Left ventricle myocardium inferior (tissue), 1 donor: ENCODE results near the gene SLC24A3. TPM values are rescaled to one million over a fixed set of nuclear protein-coding genes. Genes with fewer than 3 reads are reported as not detected.

Experiments used
- DNase-seq: peaks from one replicate; pipeline ENCODE4 v3.0.0-alpha.2; 2020
- H3K27ac ChIP-seq: fragments of 200-600 bp; replicated peaks from 2 replicates; pipeline ENCODE4 v1.8.0; 2021
- H3K27me3 ChIP-seq: fragments of 200-600 bp; 2 replicates; pipeline ENCODE4 v1.8.0; 2021; ENCODE audit warnings: low read depth
- H3K36me3 ChIP-seq: fragments of 200-600 bp; 2 replicates; pipeline ENCODE4 v1.8.0; 2021
- H3K4me1 ChIP-seq: fragments of 200-600 bp; 2 replicates; pipeline ENCODE4 v1.8.0; 2021
- H3K4me3 ChIP-seq: fragments of 200-600 bp; 2 replicates; pipeline ENCODE4 v1.8.0; 2021; ENCODE audit warnings: mild to moderate bottlenecking, moderate library complexity
- H3K9me3 ChIP-seq: fragments of 200-600 bp; replicated peaks from 2 replicates; pipeline ENCODE4 v1.8.0; 2021
- intact Hi-C: fragments of 100-400 bp; cut with micrococcal nuclease; formaldehyde crosslinking; loops from one replicate; pipeline ENCODE4 v1.11.0; 2022
- total RNA-seq: library from RNA; stranded (reverse); fragmentation: NEBNext Ultra II Directional; extraction: Animal tissue kit (Norgen Biotek cat#: 25700); gene quantifications from one replicate; pipeline ENCODE4 v1.2.1, GENCODE V29; 2021
- TF ChIP-seq, protein P1 (sequence below): fragments of 200-600 bp; IDR thresholded peaks from 2 replicates; pipeline ENCODE4 v1.8.0; 2021; ENCODE audit warnings: antibody characterized with exemption, mild to moderate bottlenecking, borderline replicate concordance
- donor health status: DM: no; HTN: yes; CAD: no; lungs with severe emphysema.

SLC24A3 gene
- total RNA-seq, 1 donor from 2014 or later: 1.3 TPM

DNA sequence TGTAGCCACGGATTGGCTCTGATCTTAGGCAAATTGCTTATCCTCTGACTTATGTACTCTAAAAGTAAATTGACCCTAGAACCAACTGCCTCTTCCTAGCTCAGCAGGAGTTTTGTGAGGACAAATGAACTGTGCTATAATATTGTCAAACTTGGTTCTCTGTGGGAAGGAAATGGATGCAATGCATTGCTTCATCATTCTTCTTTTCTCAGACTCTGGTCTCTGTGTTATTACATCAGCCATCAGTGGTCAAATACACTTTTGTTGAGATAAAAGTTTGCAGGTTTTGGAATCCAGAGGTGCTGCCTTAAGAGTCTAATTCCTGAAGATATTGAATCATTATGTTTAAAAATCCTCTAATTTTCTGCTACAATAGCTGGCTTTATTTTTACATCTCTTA is 64.9 kb downstream of the SLC24A3 start:
- no peak overlapping the region for H3K27ac ChIP-seq
- no peak for DNase-seq

DNA sequence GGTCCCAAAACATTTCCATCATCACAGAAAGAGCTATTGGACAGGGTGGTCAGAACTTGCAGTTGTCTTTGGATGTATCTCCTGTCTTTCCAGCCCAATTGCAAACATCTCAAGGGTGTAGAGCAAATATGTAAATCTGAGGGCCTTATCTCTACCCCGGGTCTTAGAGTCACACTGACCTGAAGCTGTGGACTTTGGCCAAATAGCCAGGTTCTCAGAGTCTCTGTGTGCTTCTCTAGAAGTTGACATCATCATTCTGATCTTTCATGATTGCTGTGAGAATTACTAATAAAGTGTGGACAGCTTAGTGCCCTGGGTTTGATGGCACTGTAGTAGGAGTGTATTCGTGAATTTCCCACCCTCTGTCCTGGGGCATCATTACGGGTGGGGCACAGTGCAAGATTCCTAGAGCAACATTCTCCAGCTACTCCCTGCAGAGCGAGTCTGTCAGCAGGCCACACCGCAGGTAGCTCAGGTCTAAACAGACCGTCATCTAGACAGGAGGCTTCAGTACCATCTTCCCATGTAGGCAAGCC is 71.1 kb downstream of the SLC24A3 start:
- peaks cover 6% of the 10 kb centered on the region for H3K4me1 ChIP-seq
- intact Hi-C loops: no loop called here

More for the DNA sequence above, 64.9 kb downstream of the SLC24A3 start:
- H3K9me3 ChIP-seq: no peaks in the 10 kb centered on the region
- TF ChIP-seq, protein P1, sequence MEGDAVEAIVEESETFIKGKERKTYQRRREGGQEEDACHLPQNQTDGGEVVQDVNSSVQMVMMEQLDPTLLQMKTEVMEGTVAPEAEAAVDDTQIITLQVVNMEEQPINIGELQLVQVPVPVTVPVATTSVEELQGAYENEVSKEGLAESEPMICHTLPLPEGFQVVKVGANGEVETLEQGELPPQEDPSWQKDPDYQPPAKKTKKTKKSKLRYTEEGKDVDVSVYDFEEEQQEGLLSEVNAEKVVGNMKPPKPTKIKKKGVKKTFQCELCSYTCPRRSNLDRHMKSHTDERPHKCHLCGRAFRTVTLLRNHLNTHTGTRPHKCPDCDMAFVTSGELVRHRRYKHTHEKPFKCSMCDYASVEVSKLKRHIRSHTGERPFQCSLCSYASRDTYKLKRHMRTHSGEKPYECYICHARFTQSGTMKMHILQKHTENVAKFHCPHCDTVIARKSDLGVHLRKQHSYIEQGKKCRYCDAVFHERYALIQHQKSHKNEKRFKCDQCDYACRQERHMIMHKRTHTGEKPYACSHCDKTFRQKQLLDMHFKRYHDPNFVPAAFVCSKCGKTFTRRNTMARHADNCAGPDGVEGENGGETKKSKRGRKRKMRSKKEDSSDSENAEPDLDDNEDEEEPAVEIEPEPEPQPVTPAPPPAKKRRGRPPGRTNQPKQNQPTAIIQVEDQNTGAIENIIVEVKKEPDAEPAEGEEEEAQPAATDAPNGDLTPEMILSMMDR: no peak
- H3K27me3 ChIP-seq: peaks cover 12% of the 10 kb centered on the region
- intact Hi-C loops: loop anchor here (10.0 kb wide), 1 partner anchor 57 kb away; no protein-coding TSS in a partner anchor
- H3K36me3 ChIP-seq: no peaks in the 10 kb centered on the region
- H3K4me1 ChIP-seq: peaks cover 21% of the 10 kb centered on the region
- no peak overlapping the region for H3K4me3 ChIP-seq

DNA sequence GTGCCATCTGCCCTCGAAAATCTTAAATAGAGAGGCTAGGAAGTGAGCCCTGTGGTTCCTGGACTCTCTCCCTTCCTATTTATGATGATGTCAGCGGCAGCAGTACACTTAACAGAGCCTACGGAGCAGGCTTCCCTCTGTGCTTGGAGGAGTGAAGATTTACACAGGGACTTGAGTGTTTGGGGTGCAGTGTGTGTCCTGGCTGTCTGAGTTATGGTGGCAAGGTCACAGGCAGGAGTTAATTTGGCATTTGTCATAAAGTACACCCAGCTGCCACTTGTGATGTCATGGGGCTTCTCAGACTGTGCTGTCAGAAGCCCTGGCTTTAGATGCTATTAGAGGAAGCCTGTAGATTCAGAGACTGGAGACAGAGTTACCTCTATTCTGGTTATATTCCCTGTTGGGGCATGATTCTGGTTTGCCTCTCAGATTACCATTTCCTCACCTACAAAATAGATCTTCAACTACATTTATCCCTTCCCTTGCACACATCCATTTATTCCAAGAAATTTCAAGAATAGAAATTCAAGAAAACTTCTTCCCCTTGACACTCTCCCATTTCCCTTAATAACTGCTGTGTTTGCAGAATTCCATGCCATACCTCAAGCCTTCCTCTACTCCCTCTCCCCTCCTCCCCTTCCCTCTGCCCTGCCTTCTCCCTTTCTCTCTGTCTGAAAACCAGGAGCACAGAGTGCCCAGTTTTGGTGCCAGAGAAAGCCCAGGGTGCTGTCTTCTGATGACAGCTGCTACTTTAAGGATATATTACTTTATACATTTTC is 72.1 kb downstream of the SLC24A3 start:
- peaks cover 14% of the 10 kb centered on the region for H3K27me3 ChIP-seq
- H3K9me3 ChIP-seq: no peaks in the 10 kb centered on the region
- no peak for DNase-seq
- H3K4me3 ChIP-seq: no peak overlapping the region
- intact Hi-C loops: no loop called here
- H3K27ac ChIP-seq: no peak overlapping the region
- TF ChIP-seq, protein P1: no peak
- H3K4me1 ChIP-seq: peaks cover 6% of the 10 kb centered on the region
- no peaks in the 10 kb centered on the region for H3K36me3 ChIP-seq

More for the DNA sequence above, 71.1 kb downstream of the SLC24A3 start:
- no peaks in the 10 kb centered on the region for H3K36me3 ChIP-seq
- peaks cover 14% of the 10 kb centered on the region for H3K27me3 ChIP-seq
- H3K9me3 ChIP-seq: no peaks in the 10 kb centered on the region
- no peak for DNase-seq
- H3K4me3 ChIP-seq: no peak overlapping the region
- H3K27ac ChIP-seq: no peak overlapping the region
- TF ChIP-seq, protein P1: no peak

DNA sequence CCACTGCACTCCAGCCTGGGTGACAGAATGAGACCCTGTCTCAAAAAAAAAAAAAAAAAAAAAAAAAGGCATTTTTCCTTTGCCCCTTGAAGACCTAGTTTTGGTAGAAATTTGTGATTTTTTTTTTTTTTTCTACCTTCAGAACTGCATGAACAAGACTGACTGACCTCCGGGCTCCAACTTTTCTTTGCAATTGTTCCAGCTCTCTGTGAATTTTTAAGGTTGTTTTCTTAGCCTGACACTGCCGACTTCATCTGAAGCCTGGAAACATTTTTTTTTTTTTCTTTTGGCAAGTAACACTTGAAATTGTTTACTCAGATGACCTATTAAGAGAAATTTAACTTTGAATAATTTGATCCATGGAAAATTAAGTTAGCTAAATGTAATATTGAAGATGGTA is 73.0 kb downstream of the SLC24A3 start:
- H3K27me3 ChIP-seq: peaks cover 9% of the 10 kb centered on the region
- H3K4me3 ChIP-seq: no peak overlapping the region
- intact Hi-C loops: no loop called here
- no peaks in the 10 kb centered on the region for H3K9me3 ChIP-seq
- no peaks in the 10 kb centered on the region for H3K36me3 ChIP-seq
- no peak for DNase-seq
- H3K27ac ChIP-seq: peak overlapping the region; percentile 12
- H3K4me1 ChIP-seq: peaks cover 6% of the 10 kb centered on the region
- TF ChIP-seq, protein P1: no peak

DNA sequence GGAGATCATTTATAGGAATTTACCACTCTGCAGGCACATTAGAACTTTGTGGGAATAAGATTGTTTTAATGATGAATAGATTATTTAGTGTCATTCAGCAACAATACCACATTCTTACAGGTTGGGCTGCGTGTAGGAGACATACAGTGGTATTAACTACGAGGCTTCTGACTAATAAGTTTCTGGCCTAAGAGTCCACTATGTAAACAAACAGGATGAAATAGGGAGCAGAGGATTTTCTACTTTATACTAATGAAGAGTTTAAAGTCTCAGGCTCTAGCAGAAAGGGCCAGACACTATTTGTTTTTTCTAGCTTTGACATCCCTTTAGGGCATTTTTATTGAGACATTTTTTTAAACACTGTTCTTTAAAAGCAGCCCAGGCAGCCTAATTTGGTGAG is 75.6 kb downstream of the SLC24A3 start:
- Histone ChIP-seq H3K4me1 (peaks cover 6% of the 10 kb centered on the region), H3K27ac (no peak overlapping the region)
- intact Hi-C loops: no loop called here

More for the DNA sequence above, 75.6 kb downstream of the SLC24A3 start:
- no peak for DNase-seq
- H3K27me3 ChIP-seq: no peaks in the 10 kb centered on the region
- H3K4me3 ChIP-seq: no peak overlapping the region
- TF ChIP-seq, protein P1: no peak
- H3K36me3 ChIP-seq: no peaks in the 10 kb centered on the region
- no peaks in the 10 kb centered on the region for H3K9me3 ChIP-seq
